CD4-positive, alpha-beta T cell treated with Interleukin-15 for 4 hours (primary cell): ENCODE measurements around the gene CACFD1.
A peak's percentile ranks its signal among the peaks of the same experiment; 100 is the strongest.
"Not testable (repeated sequence)": the region's sequence is repeated elsewhere in the genome, so short reads cannot be mapped to it uniquely, and the experiment has no call there.

ENCODE experiments used
- DNase-seq: peaks from one replicate; pipeline ENCODE4 v3.0.0-alpha.2; 2020; ENCODE audit warnings: low spot score

CACFD1 gene

GRCh38 chr9:133440874-133441273, 18.9 kb upstream of the CACFD1 start:
- no peak for DNase-seq

GRCh38 chr9:133441571-133441970, 18.2 kb upstream of the CACFD1 start:
- no peak for DNase-seq

- no peak for DNase-seq
Observed at GRCh38 chr9:133443248-133443647, 16.5 kb upstream of the CACFD1 start.

GRCh38 chr9:133443982-133444381, 15.8 kb upstream of the CACFD1 start:
- DNase-seq, result no peak

GRCh38 chr9:133445293-133445969, 14.3 kb upstream of the CACFD1 start:
- DNase-seq, result no peak

GRCh38 chr9:133448487-133448972, 11.2 kb upstream of the CACFD1 start:
- DNase-seq, result no peak

GRCh38 chr9:133449760-133450159, 10.0 kb upstream of the CACFD1 start:
- no peak for DNase-seq

- DNase-seq, result not testable (repeated sequence)
Observed at GRCh38 chr9:133451865-133452264, 7.9 kb upstream of the CACFD1 start.

GRCh38 chr9:133452562-133452961, 7.2 kb upstream of the CACFD1 start:
- DNase-seq, result no peak

GRCh38 chr9:133453651-133454050, 6.1 kb upstream of the CACFD1 start:
- no peak for DNase-seq

GRCh38 chr9:133454325-133454724, 5.5 kb upstream of the CACFD1 start:
- no peak for DNase-seq

GRCh38 chr9:133454943-133455673, 4.7 kb upstream of the CACFD1 start:
- DNase-seq, result no peak

- no peak for DNase-seq
Observed at GRCh38 chr9:133455936-133456335, 3.8 kb upstream of the CACFD1 start.

- DNase-seq, result no peak
Observed at GRCh38 chr9:133456409-133456808, 3.4 kb upstream of the CACFD1 start.

GRCh38 chr9:133457233-133457632, 2.5 kb upstream of the CACFD1 start:
- DNase-seq, result no peak

- no peak for DNase-seq
Observed at GRCh38 chr9:133457748-133458147, 2.0 kb upstream of the CACFD1 start.

- no peak for DNase-seq
Observed at GRCh38 chr9:133458643-133459312, 1.0 kb upstream of the CACFD1 start.

GRCh38 chr9:133460405-133461175, 812 bp downstream of the CACFD1 start:
- DNase-seq, result peak; percentile 48

- DNase-seq, result no peak
Observed at GRCh38 chr9:133461975-133462374, 2.2 kb downstream of the CACFD1 start.

GRCh38 chr9:133463234-133463863, 3.6 kb downstream of the CACFD1 start:
- DNase-seq, result no peak

- no peak for DNase-seq
Observed at GRCh38 chr9:133463864-133464615, 4.3 kb downstream of the CACFD1 start.
